HEK293 (cell line): ENCODE data around the gene HDGF.

Source experiments
- BCL11B ChIP-seq: fragments of 450-650 bp; formaldehyde crosslinking; IDR thresholded peaks from 2 replicates; pipeline ENCODE4 v1.5.1; 2016; ENCODE audit warnings: low read depth, missing biosample characterization, missing genetic modification characterization
- GLIS1 ChIP-seq: fragments of 450-650 bp; formaldehyde crosslinking; IDR thresholded peaks from 2 replicates; pipeline ENCODE4 v1.5.1; 2016; ENCODE audit warnings: missing biosample characterization, missing genetic modification characterization
- OVOL3 ChIP-seq: fragments of 450-650 bp; formaldehyde crosslinking; IDR thresholded peaks from 2 replicates; pipeline ENCODE4 v1.5.1; 2016; ENCODE audit warnings: missing biosample characterization, missing genetic modification characterization
- SCRT1 ChIP-seq: fragments of 450-650 bp; formaldehyde crosslinking; IDR thresholded peaks from 2 replicates; pipeline ENCODE4 v1.5.1; 2016; ENCODE audit warnings: missing biosample characterization, missing genetic modification characterization, borderline replicate concordance
- SP3 ChIP-seq: fragments of 450-650 bp; formaldehyde crosslinking; IDR thresholded peaks from 2 replicates; pipeline ENCODE4 v1.5.1; 2016; ENCODE audit warnings: missing biosample characterization, missing genetic modification characterization
- TRIM28 ChIP-seq: IDR thresholded peaks from 2 replicates; pipeline ENCODE4 v1.6.1; 2011; ENCODE audit warnings: low read length, control low read depth, borderline replicate concordance
- ZBTB20 ChIP-seq: fragments of 450-650 bp; formaldehyde crosslinking; IDR thresholded peaks from 2 replicates; pipeline ENCODE4 v1.5.1; 2016; ENCODE audit warnings: missing biosample characterization, missing genetic modification characterization
- ZFP3 ChIP-seq: fragments of 450-650 bp; formaldehyde crosslinking; IDR thresholded peaks from 2 replicates; pipeline ENCODE4 v1.5.1; 2016; ENCODE audit warnings: low read depth, missing biosample characterization, missing genetic modification characterization
- ZNF10 ChIP-seq: fragments of 450-650 bp; formaldehyde crosslinking; IDR thresholded peaks from 2 replicates; pipeline ENCODE4 v1.5.1; 2017; ENCODE audit warnings: missing biosample characterization, missing genetic modification characterization
- ZNF138 ChIP-seq: fragments of 450-650 bp; formaldehyde crosslinking; IDR thresholded peaks from 2 replicates; pipeline ENCODE4 v1.5.1; 2016; ENCODE audit warnings: missing biosample characterization, missing genetic modification characterization, borderline replicate concordance
- ZNF155 ChIP-seq: fragments of 450-650 bp; formaldehyde crosslinking; IDR thresholded peaks from 2 replicates; pipeline ENCODE4 v1.5.1; 2016; ENCODE audit warnings: missing biosample characterization, missing genetic modification characterization
- ZNF157 ChIP-seq: fragments of 450-650 bp; formaldehyde crosslinking; IDR thresholded peaks from 2 replicates; pipeline ENCODE4 v1.5.1; 2016; ENCODE audit warnings: missing biosample characterization, missing genetic modification characterization
- ZNF16 ChIP-seq: fragments of 450-650 bp; formaldehyde crosslinking; IDR thresholded peaks from 2 replicates; pipeline ENCODE4 v1.5.1; 2016; ENCODE audit warnings: low read depth, missing biosample characterization, missing genetic modification characterization
- ZNF274 ChIP-seq, 2 experiments: fragments of 200-500 bp in 1 of 2; fragments of 450-650 bp in 1 of 2; sonication (Bioruptor generic) in 1 of 2; formaldehyde crosslinking in 1 of 2; IDR thresholded peaks; 2 replicates each; pipeline versions ENCODE4 v1.5.1 to v1.6.1; 2014 to 2016; ENCODE audit warnings: borderline replicate concordance in 1 of 2, inconsistent platforms in 1 of 2, low read length in 1 of 2, missing biosample characterization in 1 of 2, missing genetic modification characterization in 1 of 2
- ZNF324 ChIP-seq: fragments of 450-650 bp; formaldehyde crosslinking; IDR thresholded peaks from 2 replicates; pipeline ENCODE4 v1.5.1; 2016; ENCODE audit warnings: missing biosample characterization, missing genetic modification characterization
- ZNF404 ChIP-seq: fragments of 450-650 bp; formaldehyde crosslinking; IDR thresholded peaks from 2 replicates; pipeline ENCODE4 v1.5.1; 2017; ENCODE audit warnings: missing biosample characterization, missing genetic modification characterization
- ZNF549 ChIP-seq: fragments of 450-650 bp; IDR thresholded peaks from 2 replicates; pipeline ENCODE4 v1.5.1; 2018; ENCODE audit warnings: missing biosample characterization, missing genetic modification characterization, mild to moderate bottlenecking, inconsistent platforms, moderate library complexity
- ZNF610 ChIP-seq: fragments of 450-650 bp; formaldehyde crosslinking; IDR thresholded peaks from 2 replicates; pipeline ENCODE4 v1.5.1; 2016; ENCODE audit warnings: missing biosample characterization, missing genetic modification characterization, borderline replicate concordance
- ZNF624 ChIP-seq: fragments of 450-650 bp; formaldehyde crosslinking; IDR thresholded peaks from 2 replicates; pipeline ENCODE4 v1.5.1; 2017; ENCODE audit warnings: missing biosample characterization, missing genetic modification characterization
- ZNF664 ChIP-seq: fragments of 450-650 bp; formaldehyde crosslinking; IDR thresholded peaks from 2 replicates; pipeline ENCODE4 v1.5.1; 2016; ENCODE audit warnings: missing biosample characterization, missing genetic modification characterization
- ZNF776 ChIP-seq: fragments of 450-650 bp; formaldehyde crosslinking; IDR thresholded peaks from 2 replicates; pipeline ENCODE4 v1.5.0; 2017; ENCODE audit warnings: missing biosample characterization, missing genetic modification characterization, borderline replicate concordance
- ZNF777 ChIP-seq: fragments of 450-650 bp; formaldehyde crosslinking; IDR thresholded peaks from 2 replicates; pipeline ENCODE4 v1.5.1; 2017; ENCODE audit warnings: missing biosample characterization, missing genetic modification characterization, borderline replicate concordance
- ZNF785 ChIP-seq: fragments of 450-650 bp; formaldehyde crosslinking; IDR thresholded peaks from 2 replicates; pipeline ENCODE4 v1.5.1; 2016; ENCODE audit warnings: missing biosample characterization, missing genetic modification characterization
- ZNF792 ChIP-seq: fragments of 450-650 bp; formaldehyde crosslinking; IDR thresholded peaks from 2 replicates; pipeline ENCODE4 v1.5.1; 2016; ENCODE audit warnings: missing biosample characterization, missing genetic modification characterization
- ZNF843 ChIP-seq: fragments of 450-650 bp; formaldehyde crosslinking; IDR thresholded peaks from 2 replicates; pipeline ENCODE4 v1.5.1; 2016; ENCODE audit warnings: missing biosample characterization, missing genetic modification characterization
- ZSCAN16 ChIP-seq: fragments of 450-650 bp; formaldehyde crosslinking; IDR thresholded peaks from 2 replicates; pipeline ENCODE4 v1.5.1; 2016; ENCODE audit warnings: missing biosample characterization, missing genetic modification characterization
- TF ChIP-seq, protein P1 (sequence below): fragments of 450-650 bp; formaldehyde crosslinking; IDR thresholded peaks from 2 replicates; pipeline ENCODE4 v1.5.1; 2017; ENCODE audit warnings: missing biosample characterization, missing genetic modification characterization
- TF ChIP-seq, protein P2 (sequence below): fragments of 450-650 bp; formaldehyde crosslinking; IDR thresholded peaks from 2 replicates; pipeline ENCODE4 v1.5.1; 2016; ENCODE audit warnings: missing biosample characterization, missing genetic modification characterization
- TF ChIP-seq, protein P3 (sequence below): fragments of 450-650 bp; formaldehyde crosslinking; IDR thresholded peaks from 2 replicates; pipeline ENCODE4 v1.5.1; 2016; ENCODE audit warnings: missing biosample characterization, missing genetic modification characterization, borderline replicate concordance
- TF ChIP-seq, protein P4 (sequence below): fragments of 450-650 bp; formaldehyde crosslinking; IDR thresholded peaks from 2 replicates; pipeline ENCODE4 v1.5.1; 2017; ENCODE audit warnings: missing biosample characterization, missing genetic modification characterization

The HDGF gene

DNA sequence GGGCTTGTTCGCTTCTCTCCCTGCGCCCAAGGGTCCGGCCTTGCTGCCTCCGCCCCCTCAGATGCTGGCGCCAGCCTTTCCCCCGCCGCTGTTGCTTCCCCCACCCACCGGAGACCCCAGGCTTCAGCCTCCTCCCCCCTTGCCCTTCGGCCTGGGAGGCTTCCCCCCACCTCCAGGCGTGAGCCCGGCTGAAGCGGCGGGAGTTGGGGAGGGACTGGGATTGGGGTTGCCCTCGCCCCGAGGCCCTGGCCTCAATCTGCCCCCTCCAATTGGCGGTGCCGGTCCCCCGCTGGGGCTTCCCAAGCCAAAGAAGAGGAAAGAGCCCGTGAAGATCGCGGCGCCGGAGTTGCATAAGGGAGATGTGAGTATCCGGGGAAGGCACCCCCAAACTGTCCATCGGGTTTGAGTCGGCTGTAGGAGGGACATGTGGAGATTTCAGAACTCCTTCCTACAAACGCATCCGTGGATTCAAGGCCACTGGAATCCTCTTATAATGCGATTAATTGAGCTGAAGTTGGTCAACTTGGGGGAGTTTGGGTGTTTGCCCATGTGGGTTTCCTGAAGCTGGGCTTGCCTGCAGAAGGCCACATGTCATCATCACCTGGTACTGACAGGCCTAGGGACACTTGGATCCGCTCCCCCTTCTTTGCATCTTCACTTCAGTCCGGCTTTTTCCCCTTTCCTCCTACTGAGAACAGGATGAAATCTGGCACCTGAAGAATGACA, 16.6 kb upstream of the HDGF start (continued):
- no peak for TF ChIP-seq ZNF785 (tag by site-specific recombination)
- no peak for TF ChIP-seq ZNF610 (tag by site-specific recombination)
- TF ChIP-seq ZNF10 (tag by site-specific recombination): no peak
- no peak for TF ChIP-seq ZNF624 (tag by site-specific recombination)
- TF ChIP-seq, protein P1, sequence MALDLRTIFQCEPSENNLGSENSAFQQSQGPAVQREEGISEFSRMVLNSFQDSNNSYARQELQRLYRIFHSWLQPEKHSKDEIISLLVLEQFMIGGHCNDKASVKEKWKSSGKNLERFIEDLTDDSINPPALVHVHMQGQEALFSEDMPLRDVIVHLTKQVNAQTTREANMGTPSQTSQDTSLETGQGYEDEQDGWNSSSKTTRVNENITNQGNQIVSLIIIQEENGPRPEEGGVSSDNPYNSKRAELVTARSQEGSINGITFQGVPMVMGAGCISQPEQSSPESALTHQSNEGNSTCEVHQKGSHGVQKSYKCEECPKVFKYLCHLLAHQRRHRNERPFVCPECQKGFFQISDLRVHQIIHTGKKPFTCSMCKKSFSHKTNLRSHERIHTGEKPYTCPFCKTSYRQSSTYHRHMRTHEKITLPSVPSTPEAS (tag by site-specific recombination): no peak
- TF ChIP-seq GLIS1 (tag by site-specific recombination): peak; percentile 11; the same call in 1 of the 2 replicates
- no peak for TF ChIP-seq TRIM28
- TF ChIP-seq SP3 (tag by site-specific recombination): no peak
- no peak for TF ChIP-seq ZNF404 (tag by site-specific recombination)
- no peak for TF ChIP-seq ZNF843
- no peak for TF ChIP-seq ZNF155 (tag by site-specific recombination)
- no peak for TF ChIP-seq ZNF157 (tag by site-specific recombination)
- no peak for TF ChIP-seq ZNF16 (tag by site-specific recombination)
- TF ChIP-seq ZBTB20 (tag by site-specific recombination): no peak
- no peak for TF ChIP-seq SCRT1 (tag by site-specific recombination)
- no peak for TF ChIP-seq ZNF792 (tag by site-specific recombination)
- TF ChIP-seq ZFP3 (tag by site-specific recombination): no peak
- TF ChIP-seq, protein P2, sequence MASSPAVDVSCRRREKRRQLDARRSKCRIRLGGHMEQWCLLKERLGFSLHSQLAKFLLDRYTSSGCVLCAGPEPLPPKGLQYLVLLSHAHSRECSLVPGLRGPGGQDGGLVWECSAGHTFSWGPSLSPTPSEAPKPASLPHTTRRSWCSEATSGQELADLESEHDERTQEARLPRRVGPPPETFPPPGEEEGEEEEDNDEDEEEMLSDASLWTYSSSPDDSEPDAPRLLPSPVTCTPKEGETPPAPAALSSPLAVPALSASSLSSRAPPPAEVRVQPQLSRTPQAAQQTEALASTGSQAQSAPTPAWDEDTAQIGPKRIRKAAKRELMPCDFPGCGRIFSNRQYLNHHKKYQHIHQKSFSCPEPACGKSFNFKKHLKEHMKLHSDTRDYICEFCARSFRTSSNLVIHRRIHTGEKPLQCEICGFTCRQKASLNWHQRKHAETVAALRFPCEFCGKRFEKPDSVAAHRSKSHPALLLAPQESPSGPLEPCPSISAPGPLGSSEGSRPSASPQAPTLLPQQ: no peak
- TF ChIP-seq ZNF324 (tag by site-specific recombination): peak; percentile 6; the same call in 1 of the 2 replicates
- no peak for TF ChIP-seq ZNF274 (IDR thresholded peaks at IDR 0.05; ENCODE audit: low read length)
- no peak for TF ChIP-seq ZNF274 (tag by site-specific recombination; IDR thresholded peaks at IDR 0.05; ENCODE audit: borderline replicate concordance)
- TF ChIP-seq ZNF549 (tag by site-specific recombination): no peak
- no peak for TF ChIP-seq ZNF138
- TF ChIP-seq, protein P3, sequence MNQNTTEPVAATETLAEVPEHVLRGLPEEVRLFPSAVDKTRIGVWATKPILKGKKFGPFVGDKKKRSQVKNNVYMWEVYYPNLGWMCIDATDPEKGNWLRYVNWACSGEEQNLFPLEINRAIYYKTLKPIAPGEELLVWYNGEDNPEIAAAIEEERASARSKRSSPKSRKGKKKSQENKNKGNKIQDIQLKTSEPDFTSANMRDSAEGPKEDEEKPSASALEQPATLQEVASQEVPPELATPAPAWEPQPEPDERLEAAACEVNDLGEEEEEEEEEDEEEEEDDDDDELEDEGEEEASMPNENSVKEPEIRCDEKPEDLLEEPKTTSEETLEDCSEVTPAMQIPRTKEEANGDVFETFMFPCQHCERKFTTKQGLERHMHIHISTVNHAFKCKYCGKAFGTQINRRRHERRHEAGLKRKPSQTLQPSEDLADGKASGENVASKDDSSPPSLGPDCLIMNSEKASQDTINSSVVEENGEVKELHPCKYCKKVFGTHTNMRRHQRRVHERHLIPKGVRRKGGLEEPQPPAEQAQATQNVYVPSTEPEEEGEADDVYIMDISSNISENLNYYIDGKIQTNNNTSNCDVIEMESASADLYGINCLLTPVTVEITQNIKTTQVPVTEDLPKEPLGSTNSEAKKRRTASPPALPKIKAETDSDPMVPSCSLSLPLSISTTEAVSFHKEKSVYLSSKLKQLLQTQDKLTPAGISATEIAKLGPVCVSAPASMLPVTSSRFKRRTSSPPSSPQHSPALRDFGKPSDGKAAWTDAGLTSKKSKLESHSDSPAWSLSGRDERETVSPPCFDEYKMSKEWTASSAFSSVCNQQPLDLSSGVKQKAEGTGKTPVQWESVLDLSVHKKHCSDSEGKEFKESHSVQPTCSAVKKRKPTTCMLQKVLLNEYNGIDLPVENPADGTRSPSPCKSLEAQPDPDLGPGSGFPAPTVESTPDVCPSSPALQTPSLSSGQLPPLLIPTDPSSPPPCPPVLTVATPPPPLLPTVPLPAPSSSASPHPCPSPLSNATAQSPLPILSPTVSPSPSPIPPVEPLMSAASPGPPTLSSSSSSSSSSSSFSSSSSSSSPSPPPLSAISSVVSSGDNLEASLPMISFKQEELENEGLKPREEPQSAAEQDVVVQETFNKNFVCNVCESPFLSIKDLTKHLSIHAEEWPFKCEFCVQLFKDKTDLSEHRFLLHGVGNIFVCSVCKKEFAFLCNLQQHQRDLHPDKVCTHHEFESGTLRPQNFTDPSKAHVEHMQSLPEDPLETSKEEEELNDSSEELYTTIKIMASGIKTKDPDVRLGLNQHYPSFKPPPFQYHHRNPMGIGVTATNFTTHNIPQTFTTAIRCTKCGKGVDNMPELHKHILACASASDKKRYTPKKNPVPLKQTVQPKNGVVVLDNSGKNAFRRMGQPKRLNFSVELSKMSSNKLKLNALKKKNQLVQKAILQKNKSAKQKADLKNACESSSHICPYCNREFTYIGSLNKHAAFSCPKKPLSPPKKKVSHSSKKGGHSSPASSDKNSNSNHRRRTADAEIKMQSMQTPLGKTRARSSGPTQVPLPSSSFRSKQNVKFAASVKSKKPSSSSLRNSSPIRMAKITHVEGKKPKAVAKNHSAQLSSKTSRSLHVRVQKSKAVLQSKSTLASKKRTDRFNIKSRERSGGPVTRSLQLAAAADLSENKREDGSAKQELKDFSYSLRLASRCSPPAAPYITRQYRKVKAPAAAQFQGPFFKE (tag by site-specific recombination): no peak
- TF ChIP-seq, protein P4, sequence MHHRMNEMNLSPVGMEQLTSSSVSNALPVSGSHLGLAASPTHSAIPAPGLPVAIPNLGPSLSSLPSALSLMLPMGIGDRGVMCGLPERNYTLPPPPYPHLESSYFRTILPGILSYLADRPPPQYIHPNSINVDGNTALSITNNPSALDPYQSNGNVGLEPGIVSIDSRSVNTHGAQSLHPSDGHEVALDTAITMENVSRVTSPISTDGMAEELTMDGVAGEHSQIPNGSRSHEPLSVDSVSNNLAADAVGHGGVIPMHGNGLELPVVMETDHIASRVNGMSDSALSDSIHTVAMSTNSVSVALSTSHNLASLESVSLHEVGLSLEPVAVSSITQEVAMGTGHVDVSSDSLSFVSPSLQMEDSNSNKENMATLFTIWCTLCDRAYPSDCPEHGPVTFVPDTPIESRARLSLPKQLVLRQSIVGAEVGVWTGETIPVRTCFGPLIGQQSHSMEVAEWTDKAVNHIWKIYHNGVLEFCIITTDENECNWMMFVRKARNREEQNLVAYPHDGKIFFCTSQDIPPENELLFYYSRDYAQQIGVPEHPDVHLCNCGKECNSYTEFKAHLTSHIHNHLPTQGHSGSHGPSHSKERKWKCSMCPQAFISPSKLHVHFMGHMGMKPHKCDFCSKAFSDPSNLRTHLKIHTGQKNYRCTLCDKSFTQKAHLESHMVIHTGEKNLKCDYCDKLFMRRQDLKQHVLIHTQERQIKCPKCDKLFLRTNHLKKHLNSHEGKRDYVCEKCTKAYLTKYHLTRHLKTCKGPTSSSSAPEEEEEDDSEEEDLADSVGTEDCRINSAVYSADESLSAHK (tag by site-specific recombination): no peak
- no peak for TF ChIP-seq ZSCAN16 (tag by site-specific recombination)
- no peak for TF ChIP-seq ZNF664 (tag by site-specific recombination)
- TF ChIP-seq ZNF777 (tag by site-specific recombination): no peak
- no peak for TF ChIP-seq ZNF776
- no peak for TF ChIP-seq OVOL3
- TF ChIP-seq BCL11B (tag by site-specific recombination): no peak
